ENCODE data around the gene MAP3K9. TPM values are rescaled to one million over a fixed set of nuclear protein-coding genes. Genes with fewer than 3 reads are reported as not detected.

The MAP3K9 gene
- polyA plus RNA-seq, 1 experiment, result 0.24 TPM

DNA sequence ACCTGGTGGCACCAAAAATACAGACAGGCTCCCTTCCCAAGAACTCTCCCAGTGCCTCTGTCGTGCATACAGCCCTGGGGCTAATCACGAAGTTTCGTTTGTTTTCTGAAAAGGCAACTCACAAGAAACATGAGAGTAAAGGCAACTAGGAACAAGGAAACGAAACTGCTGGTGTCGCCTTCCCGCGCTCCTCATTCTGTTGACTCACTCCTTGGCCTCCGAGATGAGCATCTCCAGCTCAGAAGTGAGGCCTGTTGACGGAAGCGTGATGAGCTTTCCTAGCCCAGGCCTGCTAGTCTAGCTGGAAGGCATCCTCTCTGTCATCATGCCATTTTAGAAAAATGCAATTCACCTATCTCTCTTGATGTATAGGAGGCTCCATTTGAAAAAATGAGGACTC lies 117.1 kb downstream of the MAP3K9 start:
- ChIA-PET POLR2A (no interaction called here), CTCF (interaction anchor here (0.6 to 1.1 kb wide), 3 partner anchors 21 to 126 kb away, joined by 3 to 4 read pairs (median 3); no protein-coding TSS in a partner anchor)
- Histone ChIP-seq H3K9me3 (ENCODE audit: control insufficient read depth, insufficient read depth, low read length) (no peaks in the 10 kb centered on the region), H3K4me3 (ENCODE audit: low read depth, low read length) (no peak overlapping the region), H3K27me3 (ENCODE audit: control insufficient read depth, insufficient read depth, low read length) (peaks cover 4% of the 10 kb centered on the region), H3K27ac (ENCODE audit: low read depth, low read length) (no peak overlapping the region)
- DNase-seq (ENCODE audit: low read depth, low spot score), result no peak
- TF ChIP-seq, protein P1, sequence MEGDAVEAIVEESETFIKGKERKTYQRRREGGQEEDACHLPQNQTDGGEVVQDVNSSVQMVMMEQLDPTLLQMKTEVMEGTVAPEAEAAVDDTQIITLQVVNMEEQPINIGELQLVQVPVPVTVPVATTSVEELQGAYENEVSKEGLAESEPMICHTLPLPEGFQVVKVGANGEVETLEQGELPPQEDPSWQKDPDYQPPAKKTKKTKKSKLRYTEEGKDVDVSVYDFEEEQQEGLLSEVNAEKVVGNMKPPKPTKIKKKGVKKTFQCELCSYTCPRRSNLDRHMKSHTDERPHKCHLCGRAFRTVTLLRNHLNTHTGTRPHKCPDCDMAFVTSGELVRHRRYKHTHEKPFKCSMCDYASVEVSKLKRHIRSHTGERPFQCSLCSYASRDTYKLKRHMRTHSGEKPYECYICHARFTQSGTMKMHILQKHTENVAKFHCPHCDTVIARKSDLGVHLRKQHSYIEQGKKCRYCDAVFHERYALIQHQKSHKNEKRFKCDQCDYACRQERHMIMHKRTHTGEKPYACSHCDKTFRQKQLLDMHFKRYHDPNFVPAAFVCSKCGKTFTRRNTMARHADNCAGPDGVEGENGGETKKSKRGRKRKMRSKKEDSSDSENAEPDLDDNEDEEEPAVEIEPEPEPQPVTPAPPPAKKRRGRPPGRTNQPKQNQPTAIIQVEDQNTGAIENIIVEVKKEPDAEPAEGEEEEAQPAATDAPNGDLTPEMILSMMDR (IDR thresholded peaks at IDR 0.05; ENCODE audit: low read depth, low read length), result no peak

DNA sequence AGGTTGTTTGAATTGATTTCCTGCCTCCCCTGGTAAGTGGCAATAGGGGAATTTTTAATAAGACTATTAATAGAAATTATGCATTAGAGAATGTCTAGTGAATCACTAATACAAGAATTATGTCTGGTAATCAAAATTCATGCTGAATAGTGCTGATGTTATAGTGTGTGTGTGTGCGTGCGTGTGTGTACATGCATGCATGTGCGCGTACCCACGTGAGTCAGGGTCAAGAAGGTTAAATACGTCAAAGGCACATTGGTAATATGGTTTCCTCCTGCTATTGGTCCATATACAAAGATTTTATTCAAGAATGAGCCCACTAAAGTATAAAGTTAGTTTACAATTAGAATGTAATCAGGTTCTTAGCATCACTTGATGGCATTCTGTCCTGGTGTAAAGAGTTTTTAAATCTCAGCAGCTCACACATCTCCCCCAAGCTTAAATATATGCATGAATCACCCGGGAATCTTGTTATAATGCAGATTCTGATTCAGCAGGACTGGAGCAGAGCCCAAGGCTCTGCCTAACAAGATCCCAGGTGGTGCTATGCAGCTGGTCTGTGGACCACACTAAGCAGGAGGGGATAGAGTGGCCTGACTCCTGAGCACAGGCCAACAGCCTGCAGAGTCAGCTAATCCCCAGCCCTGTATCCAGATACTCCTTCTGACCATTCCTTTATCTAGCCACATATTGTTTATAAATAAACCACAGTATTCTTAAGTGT lies 123.7 kb downstream of the MAP3K9 start:
- no peaks in the 10 kb centered on the region for H3K9me3 ChIP-seq (ENCODE audit: control insufficient read depth, insufficient read depth, low read length)
- DNase-seq (ENCODE audit: low read depth, low spot score), result no peak
- H3K27ac ChIP-seq (ENCODE audit: low read depth, low read length), result no peak overlapping the region
- H3K27me3 ChIP-seq (ENCODE audit: control insufficient read depth, insufficient read depth, low read length), result peaks cover 4% of the 10 kb centered on the region
- TF ChIP-seq, protein P1 (IDR thresholded peaks at IDR 0.05; ENCODE audit: low read depth, low read length), result no peak
- no peak overlapping the region for H3K4me3 ChIP-seq (ENCODE audit: low read depth, low read length)
- ChIA-PET CTCF (no interaction called here), POLR2A (no interaction called here)

DNA sequence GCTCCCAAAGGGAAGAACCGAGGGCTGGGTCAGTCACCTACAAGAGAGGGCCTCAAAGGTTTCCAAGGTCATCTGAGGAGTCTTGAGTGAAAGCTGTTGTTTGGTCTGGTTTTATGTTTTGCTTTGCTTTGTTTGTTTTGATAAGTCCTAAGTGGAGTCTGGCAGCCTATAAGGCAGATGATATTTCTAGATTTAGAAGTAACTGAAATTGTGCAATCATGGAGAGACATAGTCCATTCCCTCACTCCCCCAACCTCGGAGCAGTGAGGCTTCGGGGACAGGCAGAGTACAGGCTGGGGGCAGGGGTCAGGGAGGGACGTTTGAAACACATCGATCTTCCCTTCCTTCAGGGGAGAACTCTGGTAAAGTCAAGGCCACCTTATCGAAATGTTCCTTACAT lies 125.3 kb downstream of the MAP3K9 start:
- H3K4me3 ChIP-seq (ENCODE audit: low read depth, low read length), result no peak overlapping the region
- no peaks in the 10 kb centered on the region for H3K27me3 ChIP-seq (ENCODE audit: control insufficient read depth, insufficient read depth, low read length)
- CTCF ChIA-PET, result no interaction called here
- no peak overlapping the region for H3K27ac ChIP-seq (ENCODE audit: low read depth, low read length)
- POLR2A ChIA-PET, result no interaction called here
- TF ChIP-seq, protein P1 (IDR thresholded peaks at IDR 0.05; ENCODE audit: low read depth, low read length), result no peak
- no peaks in the 10 kb centered on the region for H3K9me3 ChIP-seq (ENCODE audit: control insufficient read depth, insufficient read depth, low read length)
- DNase-seq (ENCODE audit: low read depth, low spot score), result no peak

DNA sequence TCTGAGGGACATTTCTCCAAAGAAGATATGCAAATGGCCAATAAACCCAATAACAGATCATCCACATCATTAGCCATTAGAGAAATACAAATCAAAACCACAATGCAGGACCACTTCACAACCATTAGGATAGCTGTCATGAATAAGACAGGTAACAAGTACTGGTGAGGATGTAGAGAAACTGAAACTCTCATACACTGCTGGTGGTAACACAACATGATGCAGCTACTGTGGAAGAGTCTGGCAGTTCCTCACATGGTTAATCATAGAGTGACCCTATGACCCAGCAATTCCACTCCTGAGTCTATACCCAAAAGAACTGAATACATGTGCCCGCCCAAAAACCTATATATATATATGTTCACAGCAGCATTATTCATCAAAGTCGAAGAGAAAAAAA lies 128.6 kb downstream of the MAP3K9 start:
- no peak overlapping the region for H3K4me3 ChIP-seq (ENCODE audit: low read depth, low read length)
- peaks cover 4% of the 10 kb centered on the region for H3K27me3 ChIP-seq (ENCODE audit: control insufficient read depth, insufficient read depth, low read length)
- H3K27ac ChIP-seq (ENCODE audit: low read depth, low read length), result no peak overlapping the region
- ChIA-PET CTCF (no interaction called here), POLR2A (no interaction called here)
- DNase-seq (ENCODE audit: low read depth, low spot score), result no peak
- TF ChIP-seq, protein P1 (IDR thresholded peaks at IDR 0.05; ENCODE audit: low read depth, low read length), result no peak
- H3K9me3 ChIP-seq (ENCODE audit: control insufficient read depth, insufficient read depth, low read length), result no peaks in the 10 kb centered on the region

GRCh38 chr14:70677341-70677740 lies 132.0 kb downstream of the MAP3K9 start:
- DNase-seq (ENCODE audit: low read depth, low spot score), result no peak
- no peak overlapping the region for H3K27ac ChIP-seq (ENCODE audit: low read depth, low read length)
- CTCF ChIA-PET, result no interaction called here
- TF ChIP-seq, protein P1 (IDR thresholded peaks at IDR 0.05; ENCODE audit: low read depth, low read length), result no peak
- H3K4me3 ChIP-seq (ENCODE audit: low read depth, low read length), result no peak overlapping the region
- POLR2A ChIA-PET, result no interaction called here
- no peaks in the 10 kb centered on the region for H3K9me3 ChIP-seq (ENCODE audit: control insufficient read depth, insufficient read depth, low read length)
- H3K27me3 ChIP-seq (ENCODE audit: control insufficient read depth, insufficient read depth, low read length), result peaks cover 4% of the 10 kb centered on the region

Other genes with a start within 250 kb of the MAP3K9 start
- 32.1 and 48.2 TPM in 2 replicates for gene MED6, start 208.9 kb downstream of the MAP3K9 start, polyA plus RNA-seq (2011; rRNA removed)
- gene TTC9, start 167.6 kb downstream of the MAP3K9 start, polyA plus RNA-seq (2011; rRNA removed), result 0.02 and 0.04 TPM in 2 replicates
- gene PCNX1, start 97.9 kb upstream of the MAP3K9 start, polyA plus RNA-seq (2011; rRNA removed), result 47.1 and 54.2 TPM in 2 replicates

All from AG04450 (cell line).